ENCODE measurements around the gene ANG.

The ANG gene

GRCh38 chr14:20667957-20668356 lies 20.6 kb upstream of the ANG start:
- Histone ChIP-seq H3K4me3 (ENCODE audit: insufficient read depth in 1 of 2, low read depth in 1 of 2, low read length in 2 of 2) (no peak overlapping the region), H3K36me3 (ENCODE audit: control insufficient read depth in 1 of 2, insufficient read depth in 2 of 2, low read depth in 1 of 2, low read length in 2 of 2) (no peaks in the 10 kb centered on the region), H4K8ac (ENCODE audit: low read length) (no peak overlapping the region), H2BK15ac (ENCODE audit: low read depth, poor library complexity, severe bottlenecking) (no peak overlapping the region), H2BK120ac (ENCODE audit: low read depth, low read length) (no peak overlapping the region), H2AK5ac (ENCODE audit: low read length, severe bottlenecking) (no peak overlapping the region), H3K14ac (ENCODE audit: low read length in 2 of 2) (no peak overlapping the region), H4K91ac (ENCODE audit: low read length) (no peak overlapping the region), H2AFZ (ENCODE audit: low read depth, low read length) (no peak overlapping the region), H2BK12ac (ENCODE audit: low read length in 2 of 2) (no peak overlapping the region), H3K4ac (ENCODE audit: low read depth in 1 of 2, low read length in 2 of 2) (no peak overlapping the region), H3K9me3 (ENCODE audit: control insufficient read depth, low read length) (no peaks in the 10 kb centered on the region), H2BK5ac (ENCODE audit: low read depth, low read length, poor library complexity, severe bottlenecking) (no peak overlapping the region), H3K9ac (ENCODE audit: low read length) (no peak overlapping the region), H3K27ac (ENCODE audit: low read length, poor library complexity, severe bottlenecking) (no peak overlapping the region), H3K79me1 (replicated peaks; ENCODE audit: low read length, poor library complexity, severe bottlenecking) (no peaks in the 10 kb centered on the region), H3K23ac (ENCODE audit: low read length in 2 of 2) (no peak overlapping the region), H3K18ac (ENCODE audit: low read depth in 1 of 2, low read length in 2 of 2) (no peak overlapping the region), H3K4me1 (ENCODE audit: control insufficient read depth, insufficient read depth, low read depth, low read length) (peaks cover 4% of the 10 kb centered on the region), H3K4me2 (ENCODE audit: low read length, poor library complexity, severe bottlenecking) (no peak overlapping the region), H3K27me3 (ENCODE audit: control insufficient read depth in 1 of 2, insufficient read depth in 1 of 2, low read length in 2 of 2) (peaks cover 33 to 58% of the 10 kb centered on the region in 2 experiments)
- 100% methylated on average over 2 of the region's 2 CpGs for WGBS
- DNase-seq = no peak

GRCh38 chr14:20668969-20669368 lies 19.6 kb upstream of the ANG start:
- Histone ChIP-seq H3K79me1 (replicated peaks; ENCODE audit: low read length, poor library complexity, severe bottlenecking) (no peaks in the 10 kb centered on the region), H4K91ac (ENCODE audit: low read length) (no peak overlapping the region)

GRCh38 chr14:20671597-20672283 lies 16.8 kb upstream of the ANG start:
- Histone ChIP-seq H4K8ac (ENCODE audit: low read length) (no peak overlapping the region), H3K36me3 (ENCODE audit: control insufficient read depth in 1 of 2, insufficient read depth in 2 of 2, low read depth in 1 of 2, low read length in 2 of 2) (no peaks in the 10 kb centered on the region), H2BK120ac (ENCODE audit: low read depth, low read length) (no peak overlapping the region), H2AK5ac (ENCODE audit: low read length, severe bottlenecking) (no peak overlapping the region), H3K9ac (ENCODE audit: low read length) (no peak overlapping the region), H3K4me2 (ENCODE audit: low read length, poor library complexity, severe bottlenecking) (no peak overlapping the region), H3K4me1 (ENCODE audit: control insufficient read depth, insufficient read depth, low read depth, low read length) (no peaks in the 10 kb centered on the region), H3K9me3 (ENCODE audit: control insufficient read depth, low read length) (no peaks in the 10 kb centered on the region), H2AFZ (ENCODE audit: low read depth, low read length) (no peak overlapping the region), H3K14ac (ENCODE audit: low read length in 2 of 2) (no peak overlapping the region), H3K4ac (ENCODE audit: low read depth in 1 of 2, low read length in 2 of 2) (no peak overlapping the region), H2BK15ac (ENCODE audit: low read depth, poor library complexity, severe bottlenecking) (no peak overlapping the region), H3K4me3 (ENCODE audit: insufficient read depth in 1 of 2, low read depth in 1 of 2, low read length in 2 of 2) (no peak overlapping the region), H3K79me1 (replicated peaks; ENCODE audit: low read length, poor library complexity, severe bottlenecking) (no peaks in the 10 kb centered on the region), H3K23ac (ENCODE audit: low read length in 2 of 2) (no peak overlapping the region), H3K27ac (ENCODE audit: low read length, poor library complexity, severe bottlenecking) (no peak overlapping the region), H2BK12ac (ENCODE audit: low read length in 2 of 2) (no peak overlapping the region), H3K27me3 (ENCODE audit: control insufficient read depth in 1 of 2, insufficient read depth in 1 of 2, low read length in 2 of 2) (peaks cover 23 to 53% of the 10 kb centered on the region in 2 experiments), H2BK5ac (ENCODE audit: low read depth, low read length, poor library complexity, severe bottlenecking) (no peak overlapping the region), H3K18ac (ENCODE audit: low read depth in 1 of 2, low read length in 2 of 2) (no peak overlapping the region), H4K91ac (ENCODE audit: low read length) (no peak overlapping the region)
- DNase-seq = no peak
- WGBS = 82% methylated on average over 4 of the region's 4 CpGs

More at GRCh38 chr14:20668969-20669368, 19.6 kb upstream of the ANG start:
- Histone ChIP-seq H3K18ac (ENCODE audit: low read depth in 1 of 2, low read length in 2 of 2) (no peak overlapping the region), H3K14ac (ENCODE audit: low read length in 2 of 2) (no peak overlapping the region), H2BK15ac (ENCODE audit: low read depth, poor library complexity, severe bottlenecking) (no peak overlapping the region), H2BK5ac (ENCODE audit: low read depth, low read length, poor library complexity, severe bottlenecking) (no peak overlapping the region), H3K27me3 (ENCODE audit: control insufficient read depth in 1 of 2, insufficient read depth in 1 of 2, low read length in 2 of 2) (peaks cover 23 to 48% of the 10 kb centered on the region in 2 experiments), H4K8ac (ENCODE audit: low read length) (no peak overlapping the region), H2BK12ac (ENCODE audit: low read length in 2 of 2) (no peak overlapping the region), H3K4me2 (ENCODE audit: low read length, poor library complexity, severe bottlenecking) (no peak overlapping the region), H3K4me3 (ENCODE audit: insufficient read depth in 1 of 2, low read depth in 1 of 2, low read length in 2 of 2) (peak overlapping the region in 1 of 2 experiments; percentile 30), H3K9ac (ENCODE audit: low read length) (no peak overlapping the region), H3K27ac (ENCODE audit: low read length, poor library complexity, severe bottlenecking) (no peak overlapping the region), H2AFZ (ENCODE audit: low read depth, low read length) (no peak overlapping the region), H3K4me1 (ENCODE audit: control insufficient read depth, insufficient read depth, low read depth, low read length) (no peaks in the 10 kb centered on the region), H3K4ac (ENCODE audit: low read depth in 1 of 2, low read length in 2 of 2) (peak overlapping the region in 1 of 2 experiments; percentile 9), H2AK5ac (ENCODE audit: low read length, severe bottlenecking) (no peak overlapping the region), H3K36me3 (ENCODE audit: control insufficient read depth in 1 of 2, insufficient read depth in 2 of 2, low read depth in 1 of 2, low read length in 2 of 2) (no peaks in the 10 kb centered on the region), H3K9me3 (ENCODE audit: control insufficient read depth, low read length) (no peaks in the 10 kb centered on the region), H2BK120ac (ENCODE audit: low read depth, low read length) (no peak overlapping the region), H3K23ac (ENCODE audit: low read length in 2 of 2) (no peak overlapping the region)
- no peak for DNase-seq
- 64% methylated on average over 2 of the region's 2 CpGs for WGBS

- Histone ChIP-seq H3K27ac (ENCODE audit: low read length, poor library complexity, severe bottlenecking) (no peak overlapping the region), H3K4me1 (ENCODE audit: control insufficient read depth, insufficient read depth, low read depth, low read length) (peaks cover 2% of the 10 kb centered on the region), H3K36me3 (ENCODE audit: control insufficient read depth in 1 of 2, insufficient read depth in 2 of 2, low read depth in 1 of 2, low read length in 2 of 2) (no peaks in the 10 kb centered on the region), H2BK5ac (ENCODE audit: low read depth, low read length, poor library complexity, severe bottlenecking) (no peak overlapping the region), H3K23ac (ENCODE audit: low read length in 2 of 2) (no peak overlapping the region), H3K14ac (ENCODE audit: low read length in 2 of 2) (no peak overlapping the region), H3K9ac (ENCODE audit: low read length) (no peak overlapping the region), H2AK5ac (ENCODE audit: low read length, severe bottlenecking) (no peak overlapping the region), H3K27me3 (ENCODE audit: control insufficient read depth in 1 of 2, insufficient read depth in 1 of 2, low read length in 2 of 2) (peaks cover 13 to 33% of the 10 kb centered on the region in 2 experiments), H2AFZ (ENCODE audit: low read depth, low read length) (no peak overlapping the region), H3K79me1 (replicated peaks; ENCODE audit: low read length, poor library complexity, severe bottlenecking) (no peaks in the 10 kb centered on the region), H4K91ac (ENCODE audit: low read length) (no peak overlapping the region), H3K4me3 (ENCODE audit: insufficient read depth in 1 of 2, low read depth in 1 of 2, low read length in 2 of 2) (no peak overlapping the region), H3K4me2 (ENCODE audit: low read length, poor library complexity, severe bottlenecking) (no peak overlapping the region), H3K18ac (ENCODE audit: low read depth in 1 of 2, low read length in 2 of 2) (no peak overlapping the region), H4K8ac (ENCODE audit: low read length) (no peak overlapping the region), H3K4ac (ENCODE audit: low read depth in 1 of 2, low read length in 2 of 2) (no peak overlapping the region), H3K9me3 (ENCODE audit: control insufficient read depth, low read length) (no peaks in the 10 kb centered on the region), H2BK12ac (ENCODE audit: low read length in 2 of 2) (no peak overlapping the region), H2BK15ac (ENCODE audit: low read depth, poor library complexity, severe bottlenecking) (no peak overlapping the region), H2BK120ac (ENCODE audit: low read depth, low read length) (no peak overlapping the region)
- WGBS = 91% methylated on average over 2 of the region's 2 CpGs
- no peak for DNase-seq
Observed at GRCh38 chr14:20675669-20676068, 12.9 kb upstream of the ANG start.
